BLaER1 treated with 17β-estradiol and CSF1 and Interleukin-3, amounts not matched to agents 10 nM and 100 nM (cell line): ENCODE results near the gene COL25A1.

Experiments
- H3K27ac ChIP-seq, 11 experiments: shearing (Covaris generic); formaldehyde crosslinking; 2 replicates each; pipeline ENCODE4 v1.8.1; 2022
- H3K27me3 ChIP-seq, 11 experiments: shearing (Covaris generic); formaldehyde crosslinking; 2 replicates each; pipeline ENCODE4 v1.8.1; 2022
- H3K36me3 ChIP-seq, 11 experiments: shearing (Covaris generic); formaldehyde crosslinking; 2 replicates each; pipeline ENCODE4 v1.8.1; 2022
- H3K4me1 ChIP-seq, 10 experiments: shearing (Covaris generic); formaldehyde crosslinking; 2 replicates each; pipeline ENCODE4 v1.8.1; 2022
- H3K4me2 ChIP-seq, 11 experiments: shearing (Covaris generic); formaldehyde crosslinking; 2 replicates each; pipeline ENCODE4 v1.8.1; 2022
- H3K4me3 ChIP-seq, 10 experiments: shearing (Covaris generic); formaldehyde crosslinking; 2 replicates each; pipeline ENCODE4 v1.8.1; 2022
- H3K9ac ChIP-seq, 11 experiments: shearing (Covaris generic); formaldehyde crosslinking; 2 replicates each; pipeline ENCODE4 v1.8.1; 2022
- H3K9me3 ChIP-seq, 11 experiments: shearing (Covaris generic); formaldehyde crosslinking; replicated peaks in 1 of 11; 2 replicates each; pipeline ENCODE4 v1.8.1; 2022
- H4K20me1 ChIP-seq, 11 experiments: shearing (Covaris generic); formaldehyde crosslinking; 2 replicates each; pipeline ENCODE4 v1.8.1; 2022
- Cebpa-rat ChIP-seq, 11 experiments: shearing (Covaris generic); IDR thresholded peaks; 2 replicates each; pipeline ENCODE4 v1.8.1; 2022

COL25A1 gene

GRCh38 chr4:108906866-108907367, 395.5 kb downstream of the COL25A1 start:
- TF ChIP-seq Cebpa-rat (IDR thresholded peaks at IDR 0.05): no peak
- Histone ChIP-seq H3K27ac (no peak overlapping the region), H3K4me1 (peaks cover 0 to 6% (median 0%) of the 10 kb centered on the region in 10 experiments; a peak in 2 of 20 replicates), H3K9me3 (no peaks in the 10 kb centered on the region), H3K4me2 (no peak overlapping the region), H3K4me3 (no peak overlapping the region), H3K9ac (no peak overlapping the region), H3K36me3 (no peaks in the 10 kb centered on the region), H4K20me1 (no peaks in the 10 kb centered on the region), H3K27me3 (no peaks in the 10 kb centered on the region)

DNA sequence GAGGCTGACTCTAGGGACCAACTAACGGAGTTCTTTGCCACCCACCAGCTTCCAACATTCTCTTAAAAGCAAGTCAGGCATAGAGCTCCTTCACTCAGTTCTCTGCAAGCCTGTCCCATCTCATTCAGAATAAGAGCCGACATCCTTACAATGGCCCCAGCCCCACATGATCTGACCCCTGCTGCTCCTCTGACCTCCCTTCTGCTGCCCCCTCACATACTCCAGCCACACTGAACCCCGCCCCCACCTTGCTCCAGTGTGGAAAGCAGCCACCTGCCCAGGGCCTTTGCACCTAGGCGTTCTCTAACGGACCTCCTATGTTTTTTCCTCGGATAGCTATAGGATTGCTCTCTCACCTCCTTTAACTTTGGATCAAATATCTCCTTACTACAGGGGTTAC, 396.5 kb downstream of the COL25A1 start:
- no peaks in the 10 kb centered on the region for H3K36me3 ChIP-seq
- H4K20me1 ChIP-seq: no peaks in the 10 kb centered on the region
- H3K4me2 ChIP-seq: 0 out of 22 replicates have a peak overlapping the region, but pooled peaks of 1 of the 11 experiments have one; percentile 18
- H3K27me3 ChIP-seq: no peaks in the 10 kb centered on the region
- TF ChIP-seq Cebpa-rat (IDR thresholded peaks at IDR 0.05): no peak
- peaks cover 0 to 6% (median 0%) of the 10 kb centered on the region in 10 experiments; a peak in 2 of 20 replicates for H3K4me1 ChIP-seq
- H3K9me3 ChIP-seq: no peaks in the 10 kb centered on the region
- no peak overlapping the region for H3K9ac ChIP-seq
- no peak overlapping the region for H3K4me3 ChIP-seq
- no peak overlapping the region for H3K27ac ChIP-seq

GRCh38 chr4:108903464-108904221, 398.8 kb downstream of the COL25A1 start:
- H3K36me3 ChIP-seq: no peaks in the 10 kb centered on the region
- no peak overlapping the region for H3K27ac ChIP-seq
- TF ChIP-seq Cebpa-rat (IDR thresholded peaks at IDR 0.05): no peak
- no peaks in the 10 kb centered on the region for H3K27me3 ChIP-seq
- no peak overlapping the region for H3K9ac ChIP-seq
- H3K4me3 ChIP-seq: no peak overlapping the region
- no peak overlapping the region for H3K4me2 ChIP-seq
- no peaks in the 10 kb centered on the region for H4K20me1 ChIP-seq
- H3K4me1 ChIP-seq: peaks cover 0 to 6% (median 0%) of the 10 kb centered on the region in 10 experiments; a peak in 2 of 20 replicates
- no peaks in the 10 kb centered on the region for H3K9me3 ChIP-seq

DNA sequence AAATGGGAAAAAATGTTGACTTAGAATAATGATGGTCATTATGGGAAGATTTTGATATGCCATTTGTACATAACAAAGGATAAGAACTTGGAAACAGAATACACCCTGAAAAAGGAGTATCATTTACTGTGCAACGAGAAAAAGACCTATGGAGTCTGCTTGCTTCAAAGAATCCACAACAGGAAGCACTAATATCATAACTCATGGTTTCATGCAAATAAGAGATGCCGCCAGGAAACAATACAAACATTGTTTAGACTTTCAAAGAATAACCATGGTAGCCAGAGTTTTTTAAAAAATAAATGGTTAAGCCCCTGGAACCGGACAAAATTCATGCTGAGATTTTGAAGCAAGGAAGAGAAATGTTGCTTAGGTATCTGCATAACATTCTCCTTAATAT, 399.7 kb downstream of the COL25A1 start:
- TF ChIP-seq Cebpa-rat (IDR thresholded peaks at IDR 0.05): no peak
- no peak overlapping the region for H3K4me2 ChIP-seq

GRCh38 chr4:108901291-108901690, 401.2 kb downstream of the COL25A1 start:
- Histone ChIP-seq H3K4me2 (no peak overlapping the region), H3K27me3 (no peaks in the 10 kb centered on the region)

More for the DNA sequence above, 399.7 kb downstream of the COL25A1 start:
- Histone ChIP-seq H3K27me3 (no peaks in the 10 kb centered on the region), H3K36me3 (no peaks in the 10 kb centered on the region), H3K27ac (no peak overlapping the region), H3K9ac (no peak overlapping the region), H3K4me1 (peaks cover 0 to 6% (median 0%) of the 10 kb centered on the region in 10 experiments; a peak in 2 of 20 replicates), H3K4me3 (no peak overlapping the region), H4K20me1 (no peaks in the 10 kb centered on the region), H3K9me3 (no peaks in the 10 kb centered on the region)

DNA sequence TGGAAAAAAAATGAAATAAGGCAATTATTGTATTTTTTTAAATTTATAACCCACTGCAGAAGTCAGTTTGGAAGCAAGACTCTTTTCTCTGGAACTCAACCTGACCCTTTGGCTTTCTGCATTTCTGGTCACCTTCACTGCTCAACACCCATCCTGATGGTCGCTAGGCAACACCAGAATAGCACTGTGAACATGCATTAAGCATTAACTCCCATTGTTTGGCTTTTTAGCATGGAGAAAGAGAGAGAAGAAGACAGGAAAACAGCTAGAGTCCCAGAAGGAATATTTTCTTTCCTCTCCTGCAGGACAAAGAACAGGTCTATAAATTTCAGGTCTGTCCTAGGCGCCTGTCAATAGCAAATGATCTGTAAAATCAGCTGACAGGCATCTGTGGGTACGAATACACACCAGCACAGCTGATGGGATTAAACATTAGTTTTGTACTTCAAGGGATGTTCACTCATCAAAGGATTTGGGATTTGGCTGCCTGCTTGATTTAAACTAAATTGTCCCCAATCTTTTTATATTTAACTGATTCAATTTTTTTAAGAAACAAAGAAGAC, 402.4 kb downstream of the COL25A1 start:
- H3K9ac ChIP-seq: no peak overlapping the region
- no peaks in the 10 kb centered on the region for H3K27me3 ChIP-seq
- H3K4me2 ChIP-seq: no peak overlapping the region
- H3K4me3 ChIP-seq: no peak overlapping the region
- H3K36me3 ChIP-seq: no peaks in the 10 kb centered on the region
- no peaks in the 10 kb centered on the region for H3K9me3 ChIP-seq
- no peaks in the 10 kb centered on the region for H3K4me1 ChIP-seq
- no peak for TF ChIP-seq Cebpa-rat (IDR thresholded peaks at IDR 0.05)
- H4K20me1 ChIP-seq: no peaks in the 10 kb centered on the region
- no peak overlapping the region for H3K27ac ChIP-seq

More at GRCh38 chr4:108901291-108901690, 401.2 kb downstream of the COL25A1 start:
- Histone ChIP-seq H3K9me3 (no peaks in the 10 kb centered on the region), H3K36me3 (no peaks in the 10 kb centered on the region), H3K4me3 (no peak overlapping the region), H3K4me1 (peaks cover 0 to 6% (median 0%) of the 10 kb centered on the region in 10 experiments; a peak in 2 of 20 replicates), H3K9ac (no peak overlapping the region), H4K20me1 (no peaks in the 10 kb centered on the region), H3K27ac (no peak overlapping the region)
- no peak for TF ChIP-seq Cebpa-rat (IDR thresholded peaks at IDR 0.05)

DNA sequence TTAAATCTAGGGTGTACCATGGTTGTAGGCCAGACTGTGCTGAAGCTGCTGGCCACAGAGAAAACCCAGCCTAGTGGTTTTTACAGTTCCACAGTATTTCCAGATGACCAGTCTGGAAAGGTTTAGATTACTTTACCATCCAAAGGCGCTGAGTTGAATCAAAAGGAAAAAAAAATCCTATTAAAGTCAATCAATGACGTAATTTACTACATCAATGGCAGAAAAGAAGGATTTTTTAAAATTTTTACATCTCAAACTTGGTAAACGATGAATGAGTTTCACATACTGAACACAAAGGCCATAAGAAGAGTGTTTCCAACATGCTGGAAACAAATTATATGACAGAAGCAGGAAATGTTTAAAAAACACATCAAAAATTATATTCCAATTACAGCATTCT, 409.0 kb downstream of the COL25A1 start:
- Histone ChIP-seq H3K36me3 (no peaks in the 10 kb centered on the region), H3K4me3 (no peak overlapping the region), H4K20me1 (no peaks in the 10 kb centered on the region), H3K4me2 (no peak overlapping the region), H3K27ac (no peak overlapping the region), H3K9ac (no peak overlapping the region), H3K4me1 (no peaks in the 10 kb centered on the region), H3K9me3 (no peaks in the 10 kb centered on the region), H3K27me3 (no peaks in the 10 kb centered on the region)
- no peak for TF ChIP-seq Cebpa-rat (IDR thresholded peaks at IDR 0.05)

DNA sequence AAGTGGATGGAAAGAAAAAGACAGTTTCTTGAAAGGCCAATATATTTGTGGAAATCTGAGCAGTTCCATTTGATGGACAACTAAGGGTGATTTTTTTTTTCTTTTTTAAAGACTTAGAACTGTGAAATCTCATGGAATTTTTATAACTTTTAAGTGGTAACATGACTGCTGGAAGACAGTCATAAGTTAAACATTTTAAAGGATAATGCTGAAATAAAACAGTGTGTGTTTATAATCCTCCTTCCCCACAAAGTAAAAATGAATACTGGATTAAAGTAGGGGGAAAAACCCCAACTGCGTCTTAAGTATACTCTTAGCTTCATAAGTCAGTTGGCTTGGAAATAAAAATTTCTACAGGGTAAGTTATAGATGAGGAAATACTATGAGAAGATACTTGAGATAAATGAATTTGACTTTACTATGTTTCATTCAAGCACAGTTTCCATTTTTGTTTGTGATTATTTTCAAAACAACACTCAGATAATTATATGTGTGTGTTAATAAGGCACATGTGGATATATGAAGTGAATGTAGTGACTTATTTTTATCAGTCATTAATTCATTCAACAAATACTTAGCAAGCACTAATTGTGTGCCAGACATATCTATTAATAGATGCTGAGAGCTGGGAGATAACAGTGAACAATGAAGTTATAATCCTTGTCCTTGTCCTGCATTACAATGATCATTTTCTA, 410.4 kb downstream of the COL25A1 start:
- Histone ChIP-seq H3K4me1 (no peaks in the 10 kb centered on the region), H3K36me3 (no peaks in the 10 kb centered on the region), H3K27ac (no peak overlapping the region), H3K9ac (no peak overlapping the region), H3K4me2 (no peak overlapping the region), H4K20me1 (no peaks in the 10 kb centered on the region), H3K27me3 (no peaks in the 10 kb centered on the region), H3K4me3 (no peak overlapping the region), H3K9me3 (no peaks in the 10 kb centered on the region)
- TF ChIP-seq Cebpa-rat (IDR thresholded peaks at IDR 0.05): no peak

DNA sequence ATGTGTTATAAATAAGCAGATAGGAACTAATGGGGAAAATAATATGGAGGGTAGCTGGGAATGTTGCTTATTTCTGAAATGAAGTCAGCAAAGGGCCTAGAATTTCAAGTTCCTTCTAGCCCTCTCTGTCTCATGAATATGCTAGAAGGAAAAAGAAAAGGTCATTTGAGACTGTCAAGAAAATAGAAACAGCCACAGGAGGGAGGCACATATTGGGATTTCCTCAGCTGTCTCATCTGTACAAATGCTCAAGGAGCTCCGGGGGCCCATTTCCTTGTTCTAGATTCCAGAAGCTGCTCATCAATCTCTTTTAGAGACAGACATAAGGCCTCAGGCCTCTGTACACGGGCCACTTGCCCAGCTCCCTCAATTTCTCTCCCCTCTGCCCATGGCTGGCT, 412.0 kb downstream of the COL25A1 start:
- no peak overlapping the region for H3K4me3 ChIP-seq
- H3K4me2 ChIP-seq: no peak overlapping the region
- no peaks in the 10 kb centered on the region for H3K27me3 ChIP-seq
- no peaks in the 10 kb centered on the region for H4K20me1 ChIP-seq
- H3K36me3 ChIP-seq: no peaks in the 10 kb centered on the region
- H3K4me1 ChIP-seq: no peaks in the 10 kb centered on the region
- H3K9me3 ChIP-seq: no peaks in the 10 kb centered on the region
- H3K27ac ChIP-seq: no peak overlapping the region
- no peak for TF ChIP-seq Cebpa-rat (IDR thresholded peaks at IDR 0.05)
- no peak overlapping the region for H3K9ac ChIP-seq
